Nephron (organoid): ENCODE measurements around the gene SPATA25.

Experiments
- H3K27ac Mint-ChIP-seq, 3 experiments: 2 replicates each; pipeline ENCODE4 v1.8.0; 2020; ENCODE audit warnings: mixed read lengths in 3 of 3, mild to moderate bottlenecking in 2 of 3, moderate library complexity in 1 of 3
- H3K27me3 Mint-ChIP-seq: 2 replicates; pipeline ENCODE4 v1.8.0; 2021; ENCODE audit warnings: low read depth, mild to moderate bottlenecking, moderate library complexity, mixed read lengths
- H3K36me3 Mint-ChIP-seq: 2 replicates; pipeline ENCODE4 v1.8.0; 2020; ENCODE audit warnings: low read depth, mixed read lengths
- H3K4me1 Mint-ChIP-seq: 2 replicates; pipeline ENCODE4 v1.8.0; 2020; ENCODE audit warnings: mixed read lengths
- H3K4me3 Mint-ChIP-seq, 3 experiments: 2 replicates each; pipeline ENCODE4 v1.8.0; 2020; ENCODE audit warnings: mild to moderate bottlenecking in 3 of 3, mixed read lengths in 3 of 3, moderate library complexity in 2 of 3
- H3K9me3 Mint-ChIP-seq: 2 replicates; pipeline ENCODE4 v1.8.0; 2020; ENCODE audit warnings: mixed read lengths
- TF ChIP-seq, protein P1 (sequence below), 3 experiments: fragments of 200-600 bp; sonication (generic); IDR thresholded peaks; one replicate each; pipeline ENCODE4 v1.5.0; 2021; ENCODE audit warnings: antibody characterized with exemption in 3 of 3; ENCODE audit not compliant: unreplicated experiment in 3 of 3

Gene SPATA25

GRCh38 chr20:45890985-45891983 is 3.9 kb upstream of the SPATA25 start, which contains the start of the genes CTSA and NEURL2:
CTSA (plus strand) TSS chr20:45891335; CDS start chr20:45891569, 234 bp downstream.
NEURL2 (minus strand) TSS chr20:45891208; CDS start chr20:45890991, 217 bp downstream.
- peaks cover 14% of the 10 kb centered on the region for H3K4me1 Mint-ChIP-seq
- peak within 1 kb of the TSS; percentile 87 to 96 (median 95) for H3K27ac Mint-ChIP-seq
- H3K4me3 Mint-ChIP-seq = peak within 1 kb of the TSS; percentile 94 to 98 (median 97)
- no peaks in the 10 kb centered on the region for H3K27me3 Mint-ChIP-seq
- H3K9me3 Mint-ChIP-seq = no peaks in the 10 kb centered on the region
- TF ChIP-seq, protein P1, sequence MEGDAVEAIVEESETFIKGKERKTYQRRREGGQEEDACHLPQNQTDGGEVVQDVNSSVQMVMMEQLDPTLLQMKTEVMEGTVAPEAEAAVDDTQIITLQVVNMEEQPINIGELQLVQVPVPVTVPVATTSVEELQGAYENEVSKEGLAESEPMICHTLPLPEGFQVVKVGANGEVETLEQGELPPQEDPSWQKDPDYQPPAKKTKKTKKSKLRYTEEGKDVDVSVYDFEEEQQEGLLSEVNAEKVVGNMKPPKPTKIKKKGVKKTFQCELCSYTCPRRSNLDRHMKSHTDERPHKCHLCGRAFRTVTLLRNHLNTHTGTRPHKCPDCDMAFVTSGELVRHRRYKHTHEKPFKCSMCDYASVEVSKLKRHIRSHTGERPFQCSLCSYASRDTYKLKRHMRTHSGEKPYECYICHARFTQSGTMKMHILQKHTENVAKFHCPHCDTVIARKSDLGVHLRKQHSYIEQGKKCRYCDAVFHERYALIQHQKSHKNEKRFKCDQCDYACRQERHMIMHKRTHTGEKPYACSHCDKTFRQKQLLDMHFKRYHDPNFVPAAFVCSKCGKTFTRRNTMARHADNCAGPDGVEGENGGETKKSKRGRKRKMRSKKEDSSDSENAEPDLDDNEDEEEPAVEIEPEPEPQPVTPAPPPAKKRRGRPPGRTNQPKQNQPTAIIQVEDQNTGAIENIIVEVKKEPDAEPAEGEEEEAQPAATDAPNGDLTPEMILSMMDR (IDR thresholded peaks at IDR 0.05; ENCODE audit: unreplicated experiment in 3 of 3) = no peak
- peaks cover 10% of the 10 kb centered on the region for H3K36me3 Mint-ChIP-seq

GRCh38 chr20:45890077-45890984 is 2.9 kb upstream of the SPATA25 start:
- peak overlapping the region; percentile 87 to 96 (median 95) for H3K27ac Mint-ChIP-seq
- H3K9me3 Mint-ChIP-seq = no peaks in the 10 kb centered on the region
- H3K27me3 Mint-ChIP-seq = no peaks in the 10 kb centered on the region
- H3K4me1 Mint-ChIP-seq = peaks cover 14% of the 10 kb centered on the region
- peak overlapping the region; percentile 94 to 98 (median 97) for H3K4me3 Mint-ChIP-seq
- TF ChIP-seq, protein P1 (IDR thresholded peaks at IDR 0.05; ENCODE audit: unreplicated experiment in 3 of 3) = peak; percentile 76 to 81 (median 78)
- H3K36me3 Mint-ChIP-seq = peaks cover 11% of the 10 kb centered on the region

GRCh38 chr20:45888681-45889080 is 1.3 kb upstream of the SPATA25 start:
- H3K27ac Mint-ChIP-seq = no peak overlapping the region
- peaks cover 14% of the 10 kb centered on the region for H3K4me1 Mint-ChIP-seq
- TF ChIP-seq, protein P1 (IDR thresholded peaks at IDR 0.05; ENCODE audit: unreplicated experiment in 3 of 3) = no peak

GRCh38 chr20:45886590-45887345 is 654 bp downstream of the SPATA25 start:
- Mint-ChIP-seq H3K27ac (no peak overlapping the region), H3K36me3 (peaks cover 25% of the 10 kb centered on the region), H3K27me3 (no peaks in the 10 kb centered on the region), H3K9me3 (no peaks in the 10 kb centered on the region), H3K4me1 (peaks cover 13% of the 10 kb centered on the region), H3K4me3 (peak overlapping the region in 1 of 3 experiments; percentile 47)
- TF ChIP-seq, protein P1 (IDR thresholded peaks at IDR 0.05; ENCODE audit: unreplicated experiment in 3 of 3) = no peak

More at GRCh38 chr20:45888681-45889080, 1.3 kb upstream of the SPATA25 start:
- Mint-ChIP-seq H3K9me3 (no peaks in the 10 kb centered on the region), H3K36me3 (peaks cover 13% of the 10 kb centered on the region), H3K4me3 (no peak overlapping the region), H3K27me3 (no peaks in the 10 kb centered on the region)

- peaks cover 29% of the 10 kb centered on the region for H3K36me3 Mint-ChIP-seq
- peak overlapping the region; percentile 81 to 90 (median 89) for H3K4me3 Mint-ChIP-seq
- no peak overlapping the region for H3K27ac Mint-ChIP-seq
- H3K9me3 Mint-ChIP-seq = no peaks in the 10 kb centered on the region
- H3K27me3 Mint-ChIP-seq = no peaks in the 10 kb centered on the region
- H3K4me1 Mint-ChIP-seq = peaks cover 17% of the 10 kb centered on the region
- TF ChIP-seq, protein P1 (IDR thresholded peaks at IDR 0.05; ENCODE audit: unreplicated experiment in 3 of 3) = no peak
Measured at GRCh38 chr20:45883100-45883469, 4.3 kb downstream of the SPATA25 start.
